ENCODE data around the gene FOCAD.

FOCAD gene

GRCh38 chr9:20729523-20729922 lies 45.5 kb downstream of the FOCAD start:
- H3K4me3 ChIP-seq (ENCODE audit: low read length), result no peak overlapping the region
- peak; percentile 41 for DNase-seq (ENCODE audit: low read depth)
- TF ChIP-seq CTCF (conservative IDR thresholded peaks at IDR 0.05; ENCODE audit: low read length), result no peak

GRCh38 chr9:20732118-20732517 lies 48.1 kb downstream of the FOCAD start:
- TF ChIP-seq CTCF (conservative IDR thresholded peaks at IDR 0.05; ENCODE audit: low read length), result no peak
- no peak overlapping the region for H3K4me3 ChIP-seq (ENCODE audit: low read length)
- peak; percentile 48 for DNase-seq (ENCODE audit: low read depth)

GRCh38 chr9:20734275-20734674 lies 50.2 kb downstream of the FOCAD start:
- no peak overlapping the region for H3K4me3 ChIP-seq (ENCODE audit: low read length)
- no peak for DNase-seq (ENCODE audit: low read depth)
- no peak for TF ChIP-seq CTCF (conservative IDR thresholded peaks at IDR 0.05; ENCODE audit: low read length)

- DNase-seq (ENCODE audit: low read depth), result no peak
- H3K4me3 ChIP-seq (ENCODE audit: low read length), result no peak overlapping the region
- TF ChIP-seq CTCF (conservative IDR thresholded peaks at IDR 0.05; ENCODE audit: low read length), result no peak
Observed at GRCh38 chr9:20740304-20740703, 56.2 kb downstream of the FOCAD start.

- no peak overlapping the region for H3K4me3 ChIP-seq (ENCODE audit: low read length)
- no peak for TF ChIP-seq CTCF (conservative IDR thresholded peaks at IDR 0.05; ENCODE audit: low read length)
- no peak for DNase-seq (ENCODE audit: low read depth)
Observed at GRCh38 chr9:20740929-20741582, 57.0 kb downstream of the FOCAD start.

- TF ChIP-seq CTCF (conservative IDR thresholded peaks at IDR 0.05; ENCODE audit: low read length), result no peak
- no peak for DNase-seq (ENCODE audit: low read depth)
- no peak overlapping the region for H3K4me3 ChIP-seq (ENCODE audit: low read length)
Observed at GRCh38 chr9:20742833-20743232, 58.8 kb downstream of the FOCAD start.

- no peak for TF ChIP-seq CTCF (conservative IDR thresholded peaks at IDR 0.05; ENCODE audit: low read length)
- no peak overlapping the region for H3K4me3 ChIP-seq (ENCODE audit: low read length)
- DNase-seq (ENCODE audit: low read depth), result peak; percentile 61
Observed at GRCh38 chr9:20744036-20744630, 60.1 kb downstream of the FOCAD start.
